CD4-positive, alpha-beta T cell treated with Interleukin-17A for 1 hour (primary cell): ENCODE measurements around the gene AGPS.
"Not testable (repeated sequence)": the region's sequence is repeated elsewhere in the genome, so short reads cannot be mapped to it uniquely, and the experiment has no call there.

Source experiments
- DNase-seq: peaks from one replicate; pipeline ENCODE4 v3.0.0-alpha.2; 2020

AGPS gene

DNA sequence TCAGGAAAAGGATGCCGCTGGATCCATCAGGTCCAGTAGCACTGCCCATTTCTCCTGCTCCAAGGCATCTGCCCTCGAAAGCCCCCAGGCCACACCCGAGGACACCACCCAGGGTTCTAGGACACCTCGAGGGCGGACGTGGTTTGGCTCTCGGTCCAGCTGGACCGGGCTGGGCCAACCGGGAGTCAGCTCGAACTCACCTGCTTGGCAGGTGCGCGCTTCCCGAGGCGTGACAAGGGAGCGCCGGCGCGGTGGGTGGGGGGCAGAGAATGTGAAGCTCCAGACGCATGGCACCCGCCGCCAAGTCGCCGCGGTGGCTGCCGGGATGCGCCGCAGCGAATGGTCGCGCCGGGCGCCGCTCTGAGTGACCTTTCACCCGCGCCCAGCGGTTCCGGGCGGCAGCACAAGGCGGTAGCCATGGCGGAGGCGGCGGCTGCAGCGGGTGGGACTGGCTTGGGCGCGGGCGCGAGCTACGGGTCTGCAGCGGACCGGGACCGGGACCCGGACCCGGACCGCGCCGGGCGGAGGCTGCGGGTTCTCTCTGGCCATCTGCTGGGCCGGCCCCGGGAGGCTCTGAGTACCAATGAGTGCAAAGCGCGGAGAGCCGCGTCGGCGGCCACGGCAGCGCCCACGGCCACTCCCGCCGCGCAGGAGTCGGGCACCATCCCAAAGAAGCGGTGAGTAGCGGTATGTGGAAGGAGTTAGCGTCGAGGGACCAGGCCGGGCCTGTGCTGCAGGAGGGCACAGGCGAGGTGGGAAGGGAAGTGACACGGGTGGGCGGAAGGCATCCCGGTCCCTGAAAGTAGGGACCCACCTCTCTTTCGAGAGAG, at the start of gene AGPS:
Gene AGPS, plus strand, starts transcription at position 401 of the 830 bp plus-strand sequence. Its CDS starts 17 bp downstream, at position 418.
- DNase-seq: peak; percentile 79

DNA sequence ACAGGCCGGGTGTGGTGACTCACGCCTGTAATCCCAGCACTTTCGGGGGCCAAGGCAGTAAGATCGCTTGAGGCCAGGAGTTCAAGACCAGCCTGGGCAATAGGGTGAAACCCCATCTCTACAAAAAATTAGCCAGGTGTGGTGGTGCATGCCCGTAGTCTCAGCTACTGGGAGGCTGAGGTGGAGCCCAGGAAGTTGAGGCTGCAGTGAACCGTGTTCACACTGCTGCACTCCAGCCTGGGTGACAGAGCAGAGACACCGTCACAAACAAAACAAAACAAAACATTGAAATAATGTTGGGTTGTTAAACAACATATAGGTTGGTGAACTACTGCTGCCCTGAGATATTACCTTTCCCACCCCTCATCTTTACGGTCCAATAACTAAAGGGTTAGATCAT, 48.8 kb upstream of the AGPS start:
- DNase-seq: no peak

DNA sequence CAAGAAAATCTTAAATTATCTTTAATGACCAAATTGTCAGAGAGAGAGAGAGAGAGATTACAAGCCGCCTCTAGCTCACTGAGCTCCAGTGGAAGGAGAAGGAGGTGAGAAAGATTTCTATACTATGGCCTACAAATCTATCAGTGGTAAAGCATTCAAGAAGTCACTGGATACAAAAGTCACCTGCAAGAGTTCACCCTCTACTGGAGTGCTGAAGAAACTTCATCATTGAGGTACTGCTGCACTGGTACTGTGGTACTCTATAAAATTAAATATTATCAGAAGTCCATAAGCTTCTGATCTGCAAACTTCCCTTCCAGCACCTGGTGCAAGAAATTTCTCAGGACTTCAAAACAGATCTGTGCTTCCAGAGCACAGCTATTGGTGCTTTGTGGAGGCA, 48.3 kb upstream of the AGPS start:
- no peak for DNase-seq

- no peak for DNase-seq
These were observed 46.4 kb upstream of the AGPS start for GRCh38 chr2:177346192-177346591.

DNA sequence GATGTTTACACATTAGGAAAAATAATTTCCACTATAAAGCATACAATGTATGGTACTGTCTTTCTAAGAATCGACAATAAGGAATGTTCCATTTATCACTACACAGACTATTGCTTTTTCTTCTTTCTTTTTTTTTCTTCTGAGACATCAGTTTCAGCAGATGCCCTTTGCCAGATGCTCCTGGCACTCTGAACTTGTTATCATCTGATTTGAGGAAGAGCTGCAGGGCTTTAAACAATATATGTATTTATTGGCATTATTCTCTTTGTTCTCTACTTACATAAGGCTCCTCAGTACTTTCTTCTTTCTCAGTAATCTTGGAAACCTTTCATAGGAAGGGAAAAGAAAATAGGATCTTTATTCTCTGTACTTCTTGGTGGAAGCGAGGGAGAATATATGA, 45.0 kb upstream of the AGPS start:
- DNase-seq: no peak

DNA sequence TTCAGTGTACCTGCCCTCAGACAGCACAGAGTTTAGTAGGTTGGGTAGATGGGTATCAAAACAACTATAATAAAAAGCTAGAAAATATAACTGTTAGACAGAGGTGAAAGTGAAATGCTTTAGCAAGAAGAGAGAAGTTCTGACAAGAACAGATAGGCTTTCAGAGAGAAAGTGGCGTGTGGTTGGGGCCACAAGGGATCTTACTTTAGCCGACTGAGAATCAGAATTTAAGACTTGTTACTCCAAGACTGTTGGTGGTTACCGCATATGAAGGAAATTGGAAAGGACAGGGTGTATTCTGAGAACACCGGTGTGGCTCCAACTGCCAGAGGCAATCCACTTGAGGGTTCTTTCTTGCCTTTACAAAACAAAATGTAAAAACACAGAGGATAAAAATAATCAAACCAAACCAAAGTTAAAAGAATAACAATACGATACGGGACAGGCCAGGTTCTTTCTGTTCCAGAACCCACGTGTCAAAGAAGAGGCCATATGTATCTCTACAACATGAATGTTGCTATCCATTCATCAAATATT, 44.4 kb upstream of the AGPS start:
- no peak for DNase-seq

- no peak for DNase-seq
These were observed 43.6 kb upstream of the AGPS start for GRCh38 chr2:177348733-177349693.

GRCh38 chr2:177350624-177351023, 41.9 kb upstream of the AGPS start:
- not testable (repeated sequence) for DNase-seq

GRCh38 chr2:177351121-177351520, 41.5 kb upstream of the AGPS start:
- DNase-seq: not testable (repeated sequence)

GRCh38 chr2:177352441-177353186, 40.0 kb upstream of the AGPS start:
- no peak for DNase-seq

DNA sequence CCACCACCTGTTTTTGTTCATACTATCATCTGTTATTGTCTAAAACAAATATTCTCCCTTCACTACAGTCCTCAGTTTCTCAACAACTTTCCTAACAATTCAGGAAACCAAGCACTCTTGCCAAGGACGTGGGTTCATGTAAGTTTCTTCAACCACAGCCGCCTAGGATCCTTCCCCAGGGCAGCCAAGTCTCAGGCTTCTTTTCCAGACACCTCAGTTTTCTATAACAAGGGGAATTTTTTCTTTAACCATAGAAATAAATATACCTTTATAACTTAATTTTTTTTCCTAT, 39.4 kb upstream of the AGPS start:
- DNase-seq: no peak

DNA sequence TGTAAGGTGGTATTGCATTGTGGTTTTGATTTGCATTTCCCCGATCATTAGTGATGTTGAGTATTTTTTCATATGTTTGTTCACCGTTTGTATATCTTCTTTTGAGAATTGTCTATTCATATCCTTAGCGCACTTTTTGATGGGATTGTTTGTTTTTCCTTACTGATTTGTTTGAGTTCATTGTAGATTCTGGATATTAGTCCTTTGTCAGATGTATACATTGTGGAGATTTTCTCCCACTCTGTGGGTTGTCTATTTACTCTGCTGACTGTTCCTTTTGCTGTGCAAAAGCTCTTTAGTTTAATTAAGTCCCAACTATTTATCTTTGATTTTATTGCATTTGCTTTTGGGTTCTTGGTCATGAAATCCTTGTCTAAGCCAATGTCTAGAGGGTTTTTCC, 38.0 kb upstream of the AGPS start:
- not testable (repeated sequence) for DNase-seq

GRCh38 chr2:177355874-177356273, 36.7 kb upstream of the AGPS start:
- no peak for DNase-seq

GRCh38 chr2:177359836-177360595, 32.6 kb upstream of the AGPS start:
- DNase-seq: no peak

DNA sequence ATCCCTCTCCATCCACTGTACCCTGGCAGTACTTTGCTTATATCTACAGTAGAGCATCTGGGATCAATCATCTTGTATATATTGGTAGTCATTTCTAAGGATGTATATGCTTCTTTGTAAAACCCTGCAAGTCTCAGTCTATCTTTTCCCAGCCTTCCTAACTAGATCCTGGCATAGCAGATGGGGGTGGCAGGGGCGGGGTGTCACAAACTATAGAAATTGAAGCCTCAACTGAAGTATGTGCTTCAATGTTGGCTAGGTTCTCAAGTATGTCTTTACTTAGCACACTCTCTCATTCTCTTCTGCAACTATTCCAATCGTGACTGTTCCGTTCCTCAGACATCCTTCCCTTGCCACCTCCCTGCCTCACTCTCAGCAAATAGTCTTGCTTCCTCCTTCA, 30.1 kb upstream of the AGPS start:
- DNase-seq: no peak

DNA sequence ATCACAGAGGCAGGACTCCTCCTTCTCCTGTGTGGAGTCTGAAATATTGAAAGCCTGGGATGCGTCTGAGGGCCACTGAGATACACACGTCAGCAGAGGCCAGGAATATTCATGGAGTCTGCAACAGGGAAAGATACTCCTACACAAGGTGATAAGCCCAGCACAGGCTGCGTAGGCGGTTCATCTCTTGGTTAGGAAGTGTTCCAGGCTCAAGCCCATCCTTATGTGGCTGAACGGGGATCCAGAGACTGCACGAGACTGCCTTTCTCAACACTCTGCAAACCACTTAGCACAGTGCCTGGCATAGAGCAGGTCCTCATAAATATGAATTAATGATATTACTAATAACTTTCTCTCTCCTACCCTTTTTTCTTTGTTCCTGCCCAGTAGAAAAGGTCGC, 29.2 kb upstream of the AGPS start:
- no peak for DNase-seq

- DNase-seq: not testable (repeated sequence)
These were observed 26.8 kb upstream of the AGPS start for GRCh38 chr2:177365764-177366163.

DNA sequence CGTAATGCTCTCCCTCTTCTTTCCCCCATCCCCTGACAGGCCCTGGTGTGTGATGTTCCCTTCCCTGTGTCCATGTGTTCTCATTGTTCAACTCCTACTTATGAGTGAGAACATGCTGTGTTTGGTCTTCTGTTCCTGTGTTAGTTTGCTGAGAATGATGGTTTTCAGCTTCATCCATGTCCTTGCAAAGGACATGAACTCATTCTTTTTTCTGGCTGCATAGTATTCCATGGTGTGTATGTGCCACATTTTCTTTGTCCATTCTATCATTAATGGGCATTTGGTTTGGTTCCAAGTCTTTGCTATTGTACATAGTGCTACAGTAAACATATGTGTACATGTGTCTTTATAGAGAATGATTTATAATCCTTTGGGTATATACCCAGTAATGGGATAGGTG, 24.6 kb upstream of the AGPS start:
- not testable (repeated sequence) for DNase-seq

DNA sequence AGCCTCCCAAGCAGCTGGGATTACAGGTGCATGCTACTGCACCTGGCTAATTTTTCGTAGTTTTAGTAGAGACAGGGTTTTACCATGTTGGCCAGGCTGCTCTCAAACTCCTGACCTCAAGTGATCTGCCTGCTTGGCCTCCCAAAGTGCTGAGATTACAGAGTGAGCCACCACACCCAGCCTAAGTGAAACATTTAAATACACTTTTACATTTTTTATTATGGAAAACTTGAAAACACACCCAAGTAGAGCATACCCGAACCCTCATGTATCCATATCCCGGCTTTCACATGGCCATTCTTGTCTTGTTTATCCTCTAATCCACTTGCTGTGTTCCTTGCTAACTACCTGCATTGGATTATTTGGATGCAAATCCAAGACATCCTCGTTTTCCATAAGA, 13.2 kb upstream of the AGPS start:
- no peak for DNase-seq

GRCh38 chr2:177380181-177380580, 12.4 kb upstream of the AGPS start:
- no peak for DNase-seq

- no peak for DNase-seq
These were observed 8.6 kb upstream of the AGPS start for GRCh38 chr2:177383935-177384334.

GRCh38 chr2:177385151-177385550, 7.4 kb upstream of the AGPS start:
- DNase-seq: no peak
